ENCODE data around the gene HECTD3.
A peak's percentile ranks its signal among the peaks of the same experiment; 100 is the strongest.

HECTD3 gene

DNA sequence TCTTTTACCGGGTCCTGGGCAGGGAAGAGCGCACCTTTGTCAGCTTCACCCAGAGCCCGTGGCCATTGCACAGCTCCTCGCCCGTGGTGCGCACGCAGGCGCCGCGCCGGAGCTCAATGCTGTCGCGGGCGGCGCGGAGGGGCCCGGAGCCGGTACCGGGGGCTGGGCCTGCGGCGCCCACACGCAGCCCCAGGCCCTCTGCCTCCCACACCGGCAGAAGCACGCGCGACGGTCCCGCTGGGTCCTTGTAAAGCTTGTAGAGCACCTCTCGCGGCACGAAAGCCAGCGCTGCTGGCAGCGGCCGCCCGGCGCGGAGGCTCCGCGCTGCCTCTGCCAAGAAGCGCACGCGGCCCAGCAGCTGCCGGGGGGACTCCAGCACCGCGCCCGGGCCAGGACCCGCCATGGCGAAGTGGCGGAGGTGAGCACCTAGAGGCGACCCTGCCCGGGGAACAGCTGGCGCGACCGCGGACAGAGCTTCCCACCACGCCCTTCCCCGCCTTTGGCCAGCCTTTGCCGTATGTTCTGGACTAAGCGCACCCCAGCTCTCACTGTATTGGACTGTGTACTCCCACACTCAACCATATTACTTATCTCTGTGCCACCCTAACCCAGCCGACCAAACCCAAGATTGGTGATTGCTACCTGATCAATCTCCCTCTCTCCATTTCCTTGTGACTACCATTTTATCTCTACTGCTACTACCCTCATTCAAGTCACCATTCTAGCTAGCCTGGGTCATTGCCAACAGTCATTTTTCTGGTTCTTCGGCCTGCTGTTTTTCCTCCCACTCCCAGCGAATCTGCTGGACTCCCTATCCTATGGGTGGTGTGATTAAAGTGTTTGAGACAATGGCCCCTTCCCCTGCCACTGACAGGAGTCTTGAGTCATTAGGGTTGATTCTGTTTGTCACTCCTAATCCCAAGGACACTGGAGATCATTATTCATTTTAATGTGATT lies at the start of gene HECTD3:
HECTD3 (minus strand) TSS at position 470 of the 957 bp plus-strand sequence; CDS start at position 403, 67 bp downstream.
- no peaks in the 10 kb centered on the region for H3K27me3 ChIP-seq (replicated peaks; ENCODE audit: control insufficient read depth, insufficient read depth, low read length)
- DNase-seq (ENCODE audit: low read depth), result peak; percentile 87
- no peaks in the 10 kb centered on the region for H3K9me3 ChIP-seq (ENCODE audit: control insufficient read depth, low read length)
- H3K4me3 ChIP-seq (ENCODE audit: low read length), result peak within 1 kb of the TSS; percentile 88
- peak within 1 kb of the TSS; percentile 90 for H3K9ac ChIP-seq (ENCODE audit: low read length)
- peaks cover 50% of the 10 kb centered on the region for H3K36me3 ChIP-seq (ENCODE audit: control insufficient read depth, insufficient read depth, low read length, severe bottlenecking)
- peaks cover 30% of the 10 kb centered on the region for H3K4me1 ChIP-seq (ENCODE audit: control insufficient read depth, insufficient read depth, low read length)

DNA sequence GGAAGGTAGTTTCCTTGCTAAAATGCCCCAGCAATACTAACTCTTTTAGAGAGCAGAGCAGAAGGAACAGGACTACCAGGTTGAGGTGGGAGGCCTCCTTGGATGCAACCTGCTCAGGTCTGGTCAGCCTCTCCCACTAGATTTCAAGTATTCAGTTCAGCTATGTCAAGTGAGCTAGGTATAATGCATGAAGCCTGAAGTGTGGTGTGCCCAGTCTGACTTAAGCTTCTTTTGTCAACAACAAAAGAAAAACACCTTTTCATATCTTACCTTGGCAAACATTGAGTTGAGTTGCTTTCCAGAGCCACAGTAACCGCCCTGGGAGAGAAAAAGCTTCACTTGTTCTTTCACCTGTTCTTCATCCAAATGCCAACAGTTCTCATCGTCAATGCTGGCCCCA lies 48.7 kb upstream of the HECTD3 start:
- Histone ChIP-seq H3K27me3 (replicated peaks; ENCODE audit: control insufficient read depth, insufficient read depth, low read length) (no peaks in the 10 kb centered on the region), H3K4me1 (ENCODE audit: control insufficient read depth, insufficient read depth, low read length) (no peaks in the 10 kb centered on the region), H3K36me3 (ENCODE audit: control insufficient read depth, insufficient read depth, low read length, severe bottlenecking) (no peaks in the 10 kb centered on the region), H3K9me3 (ENCODE audit: control insufficient read depth, low read length) (no peaks in the 10 kb centered on the region), H3K9ac (ENCODE audit: low read length) (no peak overlapping the region), H3K4me3 (ENCODE audit: low read length) (no peak overlapping the region)
- DNase-seq (ENCODE audit: low read depth), result no peak

DNA sequence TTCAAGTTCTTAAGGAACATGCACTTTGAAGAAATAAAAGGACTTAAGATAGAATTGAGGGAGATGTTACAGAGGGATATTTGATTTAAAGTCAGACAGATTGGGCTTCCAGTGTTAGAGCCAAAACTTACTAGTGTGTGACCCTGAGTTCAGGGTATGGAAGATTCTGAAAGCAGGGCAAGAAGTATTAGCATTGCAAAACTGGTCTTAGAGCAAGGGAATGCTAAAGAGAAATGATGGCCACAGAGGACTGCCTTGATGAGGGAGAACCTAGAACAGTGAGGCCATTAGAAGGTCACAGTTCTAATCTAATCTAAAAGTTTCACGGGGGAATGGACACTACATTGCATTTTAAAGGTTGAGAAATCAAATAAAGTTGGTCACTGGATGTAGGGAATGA lies 46.4 kb upstream of the HECTD3 start:
- H3K4me1 ChIP-seq (ENCODE audit: control insufficient read depth, insufficient read depth, low read length), result no peaks in the 10 kb centered on the region
- H3K4me3 ChIP-seq (ENCODE audit: low read length), result no peak overlapping the region
- H3K27me3 ChIP-seq (replicated peaks; ENCODE audit: control insufficient read depth, insufficient read depth, low read length), result no peaks in the 10 kb centered on the region
- no peak overlapping the region for H3K9ac ChIP-seq (ENCODE audit: low read length)
- no peaks in the 10 kb centered on the region for H3K9me3 ChIP-seq (ENCODE audit: control insufficient read depth, low read length)
- H3K36me3 ChIP-seq (ENCODE audit: control insufficient read depth, insufficient read depth, low read length, severe bottlenecking), result no peaks in the 10 kb centered on the region
- no peak for DNase-seq (ENCODE audit: low read depth)

- Histone ChIP-seq H3K4me3 (ENCODE audit: low read length) (no peak overlapping the region), H3K9ac (ENCODE audit: low read length) (no peak overlapping the region), H3K9me3 (ENCODE audit: control insufficient read depth, low read length) (no peaks in the 10 kb centered on the region), H3K27me3 (replicated peaks; ENCODE audit: control insufficient read depth, insufficient read depth, low read length) (no peaks in the 10 kb centered on the region), H3K4me1 (ENCODE audit: control insufficient read depth, insufficient read depth, low read length) (peaks cover 2% of the 10 kb centered on the region), H3K36me3 (ENCODE audit: control insufficient read depth, insufficient read depth, low read length, severe bottlenecking) (no peaks in the 10 kb centered on the region)
- no peak for DNase-seq (ENCODE audit: low read depth)
Observed at GRCh38 chr1:45051005-45051772, 40.1 kb upstream of the HECTD3 start.

GRCh38 chr1:45047032-45047431 lies 35.9 kb upstream of the HECTD3 start:
- H3K9me3 ChIP-seq (ENCODE audit: control insufficient read depth, low read length), result no peaks in the 10 kb centered on the region
- no peak overlapping the region for H3K4me3 ChIP-seq (ENCODE audit: low read length)
- no peaks in the 10 kb centered on the region for H3K36me3 ChIP-seq (ENCODE audit: control insufficient read depth, insufficient read depth, low read length, severe bottlenecking)
- DNase-seq (ENCODE audit: low read depth), result no peak
- no peak overlapping the region for H3K9ac ChIP-seq (ENCODE audit: low read length)
- no peaks in the 10 kb centered on the region for H3K27me3 ChIP-seq (replicated peaks; ENCODE audit: control insufficient read depth, insufficient read depth, low read length)
- peaks cover 2% of the 10 kb centered on the region for H3K4me1 ChIP-seq (ENCODE audit: control insufficient read depth, insufficient read depth, low read length)

DNA sequence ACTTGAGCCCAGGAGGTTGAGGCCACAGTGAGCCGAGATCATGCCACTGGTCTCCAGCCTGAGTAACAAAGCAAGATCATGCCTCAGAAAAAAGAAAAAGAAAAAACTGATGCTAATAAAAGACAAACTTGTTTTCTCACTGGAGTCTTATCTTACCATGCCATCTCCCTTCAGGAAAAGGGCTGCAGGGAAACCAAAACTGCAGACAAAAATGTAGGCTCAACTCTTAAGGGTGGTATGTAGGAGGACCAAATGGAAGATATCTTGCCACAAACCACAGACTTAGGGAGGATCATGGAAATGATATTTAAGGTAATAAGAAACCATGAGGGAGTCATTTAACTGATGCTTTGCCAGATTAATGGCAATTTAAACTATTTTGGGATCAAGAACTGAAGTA lies 33.8 kb upstream of the HECTD3 start:
- DNase-seq (ENCODE audit: low read depth), result no peak
- Histone ChIP-seq H3K36me3 (ENCODE audit: control insufficient read depth, insufficient read depth, low read length, severe bottlenecking) (no peaks in the 10 kb centered on the region), H3K4me3 (ENCODE audit: low read length) (no peak overlapping the region), H3K9ac (ENCODE audit: low read length) (no peak overlapping the region), H3K27me3 (replicated peaks; ENCODE audit: control insufficient read depth, insufficient read depth, low read length) (no peaks in the 10 kb centered on the region), H3K4me1 (ENCODE audit: control insufficient read depth, insufficient read depth, low read length) (peaks cover 2% of the 10 kb centered on the region), H3K9me3 (ENCODE audit: control insufficient read depth, low read length) (no peaks in the 10 kb centered on the region)

- H3K9ac ChIP-seq (ENCODE audit: low read length), result no peak overlapping the region
- no peak for DNase-seq (ENCODE audit: low read depth)
- no peaks in the 10 kb centered on the region for H3K36me3 ChIP-seq (ENCODE audit: control insufficient read depth, insufficient read depth, low read length, severe bottlenecking)
- H3K4me1 ChIP-seq (ENCODE audit: control insufficient read depth, insufficient read depth, low read length), result peaks cover 2% of the 10 kb centered on the region
- H3K4me3 ChIP-seq (ENCODE audit: low read length), result no peak overlapping the region
- no peaks in the 10 kb centered on the region for H3K9me3 ChIP-seq (ENCODE audit: control insufficient read depth, low read length)
- H3K27me3 ChIP-seq (replicated peaks; ENCODE audit: control insufficient read depth, insufficient read depth, low read length), result no peaks in the 10 kb centered on the region
Observed at GRCh38 chr1:45043094-45043493, 32.0 kb upstream of the HECTD3 start.

GRCh38 chr1:45040297-45040696 lies 29.2 kb upstream of the HECTD3 start:
- Histone ChIP-seq H3K36me3 (ENCODE audit: control insufficient read depth, insufficient read depth, low read length, severe bottlenecking) (no peaks in the 10 kb centered on the region), H3K4me3 (ENCODE audit: low read length) (no peak overlapping the region), H3K9me3 (ENCODE audit: control insufficient read depth, low read length) (no peaks in the 10 kb centered on the region), H3K9ac (ENCODE audit: low read length) (no peak overlapping the region), H3K4me1 (ENCODE audit: control insufficient read depth, insufficient read depth, low read length) (no peaks in the 10 kb centered on the region), H3K27me3 (replicated peaks; ENCODE audit: control insufficient read depth, insufficient read depth, low read length) (no peaks in the 10 kb centered on the region)
- DNase-seq (ENCODE audit: low read depth), result no peak

GRCh38 chr1:45038661-45039364 lies 27.7 kb upstream of the HECTD3 start:
- no peak overlapping the region for H3K4me3 ChIP-seq (ENCODE audit: low read length)
- H3K36me3 ChIP-seq (ENCODE audit: control insufficient read depth, insufficient read depth, low read length, severe bottlenecking), result no peaks in the 10 kb centered on the region
- H3K27me3 ChIP-seq (replicated peaks; ENCODE audit: control insufficient read depth, insufficient read depth, low read length), result no peaks in the 10 kb centered on the region
- no peak for DNase-seq (ENCODE audit: low read depth)
- no peaks in the 10 kb centered on the region for H3K4me1 ChIP-seq (ENCODE audit: control insufficient read depth, insufficient read depth, low read length)
- H3K9me3 ChIP-seq (ENCODE audit: control insufficient read depth, low read length), result no peaks in the 10 kb centered on the region
- H3K9ac ChIP-seq (ENCODE audit: low read length), result no peak overlapping the region

DNA sequence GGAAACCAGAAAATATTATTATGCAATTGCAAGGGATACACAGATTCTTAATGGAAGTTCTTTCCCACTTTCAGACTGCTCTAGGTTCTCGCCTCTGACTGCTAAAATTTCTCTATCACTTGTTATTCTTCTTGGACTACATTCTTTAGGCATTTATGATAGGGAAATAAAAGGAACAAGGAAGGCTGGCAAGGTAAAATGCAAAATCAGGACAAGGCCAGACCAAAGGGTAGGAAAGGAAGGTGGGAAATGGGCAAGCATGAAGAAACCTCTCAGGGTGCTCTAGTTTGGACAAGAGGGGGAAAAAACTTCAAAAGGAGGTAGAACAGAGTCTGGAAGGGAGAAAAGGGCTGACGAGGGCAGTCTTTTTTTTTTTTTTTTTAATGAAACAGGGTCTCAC lies 27.1 kb upstream of the HECTD3 start:
- Histone ChIP-seq H3K36me3 (ENCODE audit: control insufficient read depth, insufficient read depth, low read length, severe bottlenecking) (no peaks in the 10 kb centered on the region), H3K9me3 (ENCODE audit: control insufficient read depth, low read length) (no peaks in the 10 kb centered on the region), H3K4me1 (ENCODE audit: control insufficient read depth, insufficient read depth, low read length) (no peaks in the 10 kb centered on the region), H3K27me3 (replicated peaks; ENCODE audit: control insufficient read depth, insufficient read depth, low read length) (no peaks in the 10 kb centered on the region), H3K4me3 (ENCODE audit: low read length) (no peak overlapping the region), H3K9ac (ENCODE audit: low read length) (no peak overlapping the region)
- no peak for DNase-seq (ENCODE audit: low read depth)

GRCh38 chr1:45037456-45037855 lies 26.3 kb upstream of the HECTD3 start:
- Histone ChIP-seq H3K9ac (ENCODE audit: low read length) (no peak overlapping the region), H3K9me3 (ENCODE audit: control insufficient read depth, low read length) (no peaks in the 10 kb centered on the region), H3K4me3 (ENCODE audit: low read length) (no peak overlapping the region), H3K27me3 (replicated peaks; ENCODE audit: control insufficient read depth, insufficient read depth, low read length) (no peaks in the 10 kb centered on the region), H3K4me1 (ENCODE audit: control insufficient read depth, insufficient read depth, low read length) (no peaks in the 10 kb centered on the region), H3K36me3 (ENCODE audit: control insufficient read depth, insufficient read depth, low read length, severe bottlenecking) (no peaks in the 10 kb centered on the region)
- DNase-seq (ENCODE audit: low read depth), result no peak

Data from adipocyte (in vitro differentiated cells).